ENCODE data around the gene C2CD4B.

GRCh38 chr15:62119874-62120273 lies 45.2 kb downstream of the C2CD4B start:
- TF ChIP-seq NR2F2 (IDR thresholded peaks at IDR 0.05) (no peak), CTCF (IDR thresholded peaks at IDR 0.05; ENCODE audit: low read depth, low read length, missing input control) (no peak), MAX (IDR thresholded peaks at IDR 0.05) (no peak), SP1 (IDR thresholded peaks at IDR 0.05) (no peak), GABPA (IDR thresholded peaks at IDR 0.05 in 1 of 2, conservative IDR thresholded peaks at IDR 0.05 in 1 of 2) (no peak), HNF4G (IDR thresholded peaks at IDR 0.05) (no peak), FOXA1 (IDR thresholded peaks at IDR 0.05) (no peak)
